ENCODE results near the gene C1QL4. TPM values are rescaled to one million over a fixed set of nuclear protein-coding genes. Genes with fewer than 3 reads are reported as not detected.
"Not testable (repeated sequence)": the region's sequence is repeated elsewhere in the genome, so short reads cannot be mapped to it uniquely, and the experiment has no call there.

The C1QL4 gene
- polyA plus RNA-seq, 3 donors from 2014 or later, result not detected

- H3K4me1 Mint-ChIP-seq, result peaks cover 17 to 20% of the 10 kb centered on the region in 2 donors
These were observed 14.1 kb downstream of the C1QL4 start, which contains the start of gene TROAP for GRCh38 chr12:49322708-49323523. TROAP (plus strand) TSS chr12:49323255; CDS start chr12:49323609, 354 bp downstream.

GRCh38 chr12:49322367-49322707 is 14.7 kb downstream of the C1QL4 start:
- Mint-ChIP-seq H3K27me3 (ENCODE audit: low read depth in 3 of 3) (peaks cover 0 to 7% (median 2%) of the 10 kb centered on the region in 3 donors), H3K9me3 (no peaks in the 10 kb centered on the region), H3K4me3 (peak overlapping the region; percentile 86 to 97 (median 91)), H3K27ac (peak overlapping the region in 5 of 6 donors; percentile 64 to 85 (median 76)), H3K4me1 (peaks cover 17 to 20% of the 10 kb centered on the region in 2 donors), H3K36me3 (no peaks in the 10 kb centered on the region)
- no peak for DNase-seq

More at GRCh38 chr12:49322708-49323523, 14.1 kb downstream of the C1QL4 start, which contains the start of gene TROAP:
- no peaks in the 10 kb centered on the region for H3K36me3 Mint-ChIP-seq
- H3K4me3 Mint-ChIP-seq, result peak within 1 kb of the TSS; percentile 86 to 97 (median 91)
- peak within 1 kb of the TSS; percentile 54 to 85 (median 72) for H3K27ac Mint-ChIP-seq
- DNase-seq, result peak; percentile 97 to 98 (median 97)
- H3K27me3 Mint-ChIP-seq (ENCODE audit: low read depth in 3 of 3), result peaks cover 0 to 7% (median 2%) of the 10 kb centered on the region in 3 donors
- no peaks in the 10 kb centered on the region for H3K9me3 Mint-ChIP-seq

- DNase-seq; H3K27me3 Mint-ChIP-seq (ENCODE audit: low read depth in 3 of 3); H3K9me3 Mint-ChIP-seq; H3K36me3 Mint-ChIP-seq; H3K27ac Mint-ChIP-seq: not testable (repeated sequence)
- Mint-ChIP-seq H3K4me1 (peaks cover 17 to 20% of the 10 kb centered on the region in 2 donors), H3K4me3 (peak overlapping the region; percentile 35 to 55 (median 47))
These were observed 16.4 kb downstream of the C1QL4 start for GRCh38 chr12:49320411-49321103.

GRCh38 chr12:49317118-49317517 is 19.9 kb downstream of the C1QL4 start:
- not testable (repeated sequence) for H3K27me3 Mint-ChIP-seq (ENCODE audit: low read depth in 3 of 3); H3K9me3 Mint-ChIP-seq; H3K4me1 Mint-ChIP-seq; H3K4me3 Mint-ChIP-seq; DNase-seq; H3K36me3 Mint-ChIP-seq; H3K27ac Mint-ChIP-seq

GRCh38 chr12:49314811-49315210 is 22.2 kb downstream of the C1QL4 start:
- H3K4me3 Mint-ChIP-seq, result no peak overlapping the region
- no peaks in the 10 kb centered on the region for H3K36me3 Mint-ChIP-seq
- no peak overlapping the region for H3K27ac Mint-ChIP-seq
- no peaks in the 10 kb centered on the region for H3K9me3 Mint-ChIP-seq
- H3K27me3 Mint-ChIP-seq (ENCODE audit: low read depth in 3 of 3), result peaks cover 0 to 5% (median 5%) of the 10 kb centered on the region in 3 donors
- no peaks in the 10 kb centered on the region for H3K4me1 Mint-ChIP-seq
- DNase-seq, result no peak

GRCh38 chr12:49310451-49311000 is 26.5 kb downstream of the C1QL4 start:
- H3K9me3 Mint-ChIP-seq, H3K4me3 Mint-ChIP-seq, H3K4me1 Mint-ChIP-seq, DNase-seq, H3K36me3 Mint-ChIP-seq, H3K27ac Mint-ChIP-seq: not testable (repeated sequence)
- peaks cover 0 to 23% (median 8%) of the 10 kb centered on the region in 3 donors for H3K27me3 Mint-ChIP-seq (ENCODE audit: low read depth in 3 of 3)

GRCh38 chr12:49309386-49309785 is 27.6 kb downstream of the C1QL4 start:
- DNase-seq, result no peak
- H3K4me3 Mint-ChIP-seq, result no peak overlapping the region
- H3K27me3 Mint-ChIP-seq (ENCODE audit: low read depth in 3 of 3), result peaks cover 2 to 26% (median 8%) of the 10 kb centered on the region in 3 donors
- H3K36me3 Mint-ChIP-seq, result peaks cover 0 to 3% (median 0%) of the 10 kb centered on the region in 3 donors
- H3K9me3 Mint-ChIP-seq, result no peaks in the 10 kb centered on the region
- no peak overlapping the region for H3K27ac Mint-ChIP-seq
- no peaks in the 10 kb centered on the region for H3K4me1 Mint-ChIP-seq

GRCh38 chr12:49305762-49306510 is 31.1 kb downstream of the C1QL4 start:
- no peaks in the 10 kb centered on the region for H3K4me1 Mint-ChIP-seq
- H3K27ac Mint-ChIP-seq, result no peak overlapping the region
- no peak overlapping the region for H3K4me3 Mint-ChIP-seq
- H3K36me3 Mint-ChIP-seq, result peaks cover 0 to 3% (median 0%) of the 10 kb centered on the region in 3 donors
- peaks cover 3 to 35% (median 9%) of the 10 kb centered on the region in 3 donors for H3K27me3 Mint-ChIP-seq (ENCODE audit: low read depth in 3 of 3)
- H3K9me3 Mint-ChIP-seq, result no peaks in the 10 kb centered on the region
- no peak for DNase-seq

GRCh38 chr12:49304161-49304560 is 32.8 kb downstream of the C1QL4 start:
- Mint-ChIP-seq H3K4me3 (no peak overlapping the region), H3K27ac (no peak overlapping the region), H3K9me3 (no peaks in the 10 kb centered on the region), H3K4me1 (no peaks in the 10 kb centered on the region), H3K36me3 (peaks cover 0 to 3% (median 0%) of the 10 kb centered on the region in 3 donors), H3K27me3 (ENCODE audit: low read depth in 3 of 3) (peaks cover 3 to 33% (median 9%) of the 10 kb centered on the region in 3 donors)
- no peak for DNase-seq

GRCh38 chr12:49301760-49302159 is 35.2 kb downstream of the C1QL4 start:
- Mint-ChIP-seq H3K4me1 (peaks cover 0 to 3% of the 10 kb centered on the region in 2 donors), H3K36me3 (peaks cover 0 to 3% (median 0%) of the 10 kb centered on the region in 3 donors), H3K27me3 (ENCODE audit: low read depth in 3 of 3) (peaks cover 14 to 30% (median 15%) of the 10 kb centered on the region in 3 donors), H3K27ac (no peak overlapping the region), H3K9me3 (peaks cover 0 to 1% (median 0%) of the 10 kb centered on the region in 6 donors), H3K4me3 (no peak overlapping the region)
- DNase-seq, result no peak

- Mint-ChIP-seq H3K4me3 (peak overlapping the region in 2 of 5 donors; percentile 13 to 48), H3K27me3 (ENCODE audit: low read depth in 3 of 3) (peaks cover 11 to 23% (median 21%) of the 10 kb centered on the region in 3 donors), H3K4me1 (peaks cover 0 to 7% of the 10 kb centered on the region in 2 donors), H3K9me3 (peaks cover 0 to 1% (median 0%) of the 10 kb centered on the region in 6 donors), H3K27ac (no peak overlapping the region), H3K36me3 (no peaks in the 10 kb centered on the region)
- DNase-seq, result no peak
These were observed 38.8 kb downstream of the C1QL4 start for GRCh38 chr12:49298160-49298559.

GRCh38 chr12:49297695-49298060 is 39.3 kb downstream of the C1QL4 start:
- Mint-ChIP-seq H3K9me3 (peaks cover 0 to 1% (median 0%) of the 10 kb centered on the region in 6 donors), H3K4me3 (no peak overlapping the region), H3K27ac (no peak overlapping the region), H3K27me3 (ENCODE audit: low read depth in 3 of 3) (peaks cover 7 to 21% (median 19%) of the 10 kb centered on the region in 3 donors), H3K4me1 (peaks cover 0 to 7% of the 10 kb centered on the region in 2 donors), H3K36me3 (no peaks in the 10 kb centered on the region)
- no peak for DNase-seq
